T-helper 2 cell treated with Interferon-gamma antibody and Interleukin-4, amounts not matched to agents 100 ng/mL and 5 ng/mL, for 36 hours (primary cell): ENCODE results near the gene TXNRD1. TPM values are rescaled to one million over a fixed set of nuclear protein-coding genes. Genes with fewer than 3 reads are reported as not detected.
"Not testable (repeated sequence)": the region's sequence is repeated elsewhere in the genome, so short reads cannot be mapped to it uniquely, and the experiment has no call there.

Source experiments
- intact Hi-C: fragments of 100-400 bp; cut with micrococcal nuclease; formaldehyde crosslinking; loops from one replicate; pipeline ENCODE4 v1.15.1; 2023
- total RNA-seq: library from RNA; stranded (reverse); gene quantifications from 2 replicates; pipeline ENCODE4 v1.2.3, GENCODE V29; 2022

The TXNRD1 gene
- 97.4 and 108 TPM in 2 replicates for total RNA-seq

- intact Hi-C loops: loop anchor here (1.0 to 5.0 kb wide), 5 partner anchors 71 to 892 kb away; partner anchors contain the start of genes CHST11, EID3 and WASHC4
These were observed at the start of gene TXNRD1 for GRCh38 chr12:104215638-104216297. Gene TXNRD1 (plus strand): TSS chr12:104215779. CDS start chr12:104215803, 24 bp downstream.

GRCh38 chr12:104165801-104166200 lies 49.8 kb upstream of the TXNRD1 start:
- intact Hi-C loops: no loop called here

DNA sequence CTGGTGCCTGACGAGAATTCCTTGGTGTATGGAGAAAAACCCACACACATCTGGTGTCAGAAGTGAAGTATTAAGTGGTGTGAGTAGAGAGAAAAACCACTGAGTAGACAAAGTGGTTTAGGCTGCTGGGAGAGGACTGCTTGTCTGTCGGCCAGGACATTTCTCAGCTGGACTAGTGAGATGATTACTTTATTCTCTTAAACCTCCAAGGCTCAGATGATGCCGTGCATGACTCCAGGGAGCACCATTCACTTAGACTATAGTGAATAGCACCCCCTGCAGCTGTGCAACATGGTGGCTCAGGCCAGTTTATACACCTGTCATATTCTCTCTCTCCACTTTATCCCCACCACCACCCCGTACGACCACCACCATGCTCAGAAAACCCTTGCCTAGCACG lies 49.1 kb upstream of the TXNRD1 start:
- intact Hi-C loops: no loop called here

DNA sequence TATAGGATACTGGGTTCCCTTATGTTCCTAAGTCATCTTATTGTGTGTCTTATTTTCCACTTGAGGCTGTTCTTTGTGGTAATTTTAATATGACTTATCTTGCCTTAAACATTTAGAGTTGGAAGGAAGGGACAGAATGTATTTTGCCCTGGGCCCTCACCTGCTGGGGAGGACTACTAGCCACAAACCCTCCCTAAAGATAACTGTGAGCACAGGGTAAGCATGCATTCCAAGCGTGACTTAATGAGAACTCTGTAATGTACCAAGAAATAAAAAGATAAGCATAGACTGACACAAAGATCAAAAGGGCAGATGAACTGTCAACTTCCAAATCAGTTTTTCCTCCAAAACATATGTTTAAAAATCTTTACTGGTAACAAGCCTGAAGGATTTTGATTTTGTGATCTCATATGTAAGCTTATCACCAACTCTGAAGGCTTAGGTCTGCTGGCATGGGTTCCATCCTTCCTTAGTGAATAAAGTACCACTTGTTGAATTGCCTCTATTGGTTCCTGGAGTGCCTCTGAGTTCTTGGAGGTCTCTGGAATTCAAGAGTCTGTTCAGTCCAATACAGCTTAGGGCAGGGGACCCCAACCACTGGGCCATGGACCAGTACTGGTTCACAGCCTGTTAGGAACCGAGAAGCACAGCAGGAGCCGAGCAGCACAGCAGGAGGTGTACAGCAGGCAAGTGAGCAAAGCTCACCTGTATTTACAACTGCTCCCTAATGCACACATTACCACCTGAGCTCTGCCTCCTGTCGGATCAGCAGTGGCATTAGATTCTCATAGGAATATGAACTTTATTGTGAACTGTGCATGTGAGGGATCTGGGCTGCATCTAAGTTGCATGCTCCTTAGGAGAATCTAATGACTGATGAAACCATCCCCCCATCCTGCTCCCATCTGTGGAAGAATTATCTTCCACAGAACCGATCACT lies 47.8 kb upstream of the TXNRD1 start:
- intact Hi-C loops: no loop called here

DNA sequence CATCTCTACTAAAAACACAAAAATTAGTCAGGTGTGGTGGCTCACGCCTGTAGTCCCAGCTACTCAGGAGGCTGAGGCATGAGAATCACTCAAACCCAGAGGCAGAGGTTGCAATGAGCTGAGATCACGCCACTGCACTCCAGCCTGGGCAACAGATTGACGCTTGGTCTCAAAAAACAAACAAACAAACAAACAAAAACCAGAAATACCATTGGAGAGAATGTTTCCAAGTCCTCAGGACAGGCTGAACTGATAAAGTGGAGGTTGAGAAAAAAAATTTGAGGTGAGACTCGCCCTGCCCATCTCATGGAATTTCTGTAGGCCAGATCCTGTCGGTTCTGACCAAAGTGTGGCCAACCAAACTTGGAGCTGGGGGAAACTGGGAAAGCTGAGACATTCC lies 47.0 kb upstream of the TXNRD1 start:
- intact Hi-C loops: no loop called here

GRCh38 chr12:104171785-104172569 lies 43.6 kb upstream of the TXNRD1 start:
- intact Hi-C loops: no loop called here

- intact Hi-C loops: no loop called here
These were observed 43.0 kb upstream of the TXNRD1 start for GRCh38 chr12:104172570-104172947.

DNA sequence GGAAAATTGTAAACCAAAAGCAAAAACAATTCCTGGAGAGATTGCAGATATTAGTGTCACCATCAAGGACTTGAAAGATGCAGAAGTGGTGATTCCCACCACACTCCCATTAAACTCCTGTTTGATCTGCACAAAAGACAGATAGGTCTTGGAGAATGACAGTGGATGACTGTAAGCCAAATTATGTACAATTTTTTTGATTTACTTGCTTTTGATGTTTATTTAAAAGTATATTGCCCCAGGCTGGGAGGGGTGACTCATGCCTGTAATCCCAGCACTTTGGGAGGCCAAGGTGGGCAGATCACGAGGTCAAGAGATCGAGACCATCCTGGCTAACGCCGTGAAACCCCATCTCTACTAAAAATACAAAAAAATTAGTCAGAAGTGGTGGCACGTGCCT lies 41.8 kb upstream of the TXNRD1 start:
- intact Hi-C loops: not testable (repeated sequence)

- intact Hi-C loops: no loop called here
These were observed 39.8 kb upstream of the TXNRD1 start for GRCh38 chr12:104175726-104176247.

DNA sequence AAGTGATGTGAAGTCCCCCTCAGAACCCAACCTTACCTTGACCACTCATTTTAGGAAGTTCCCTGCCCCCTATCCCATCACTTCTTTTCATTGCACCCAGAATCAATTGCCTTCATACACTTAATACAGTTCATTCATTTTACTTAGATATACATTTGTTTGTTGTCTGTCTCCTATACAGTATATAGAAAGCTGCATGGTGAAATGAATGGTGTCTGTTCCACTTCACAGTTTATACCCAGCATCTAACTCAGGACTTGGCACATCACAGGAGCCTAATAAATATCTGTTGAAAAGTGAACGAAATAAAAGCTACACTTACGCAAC lies 38.3 kb upstream of the TXNRD1 start:
- intact Hi-C loops: no loop called here

DNA sequence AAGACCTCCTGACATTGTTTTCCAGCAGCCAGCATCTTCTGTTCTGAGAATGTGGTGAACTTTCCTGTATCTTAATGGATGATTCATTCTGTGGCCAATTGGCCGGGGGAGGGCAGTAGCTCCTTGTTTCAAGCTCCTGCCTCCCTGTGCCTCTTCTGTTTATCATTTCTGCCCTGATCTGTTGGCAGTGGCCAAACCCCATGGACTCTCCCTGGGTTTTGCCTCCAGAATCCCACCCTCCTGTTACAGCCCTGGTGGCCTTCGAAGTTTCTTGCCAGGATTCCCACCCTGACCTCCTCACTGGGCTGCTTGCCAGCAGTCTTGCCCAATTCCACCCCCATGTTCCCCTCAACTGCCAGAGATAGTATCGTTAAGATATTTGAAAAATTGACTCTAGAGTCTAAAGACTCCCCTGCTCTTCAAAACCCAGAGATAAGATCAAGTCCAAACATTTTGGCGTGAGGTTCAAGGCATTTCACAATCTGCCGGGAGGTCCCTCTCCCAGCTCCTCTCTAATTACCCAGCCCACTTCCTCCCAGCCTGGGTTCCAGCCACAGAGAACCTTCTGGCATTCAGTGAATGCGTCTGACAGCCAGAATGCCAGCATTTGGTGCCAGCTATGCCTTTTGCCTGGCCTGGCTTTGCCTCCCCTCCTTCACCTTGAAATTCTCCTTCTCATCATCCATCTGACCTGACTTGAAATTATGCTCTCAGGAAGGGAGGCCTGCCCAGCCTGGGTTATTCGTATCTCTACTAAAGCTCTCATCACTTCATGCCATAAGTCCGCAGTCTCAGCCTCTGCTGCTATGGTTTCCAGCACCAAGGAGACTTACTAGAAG lies 37.7 kb upstream of the TXNRD1 start:
- intact Hi-C loops: no loop called here

DNA sequence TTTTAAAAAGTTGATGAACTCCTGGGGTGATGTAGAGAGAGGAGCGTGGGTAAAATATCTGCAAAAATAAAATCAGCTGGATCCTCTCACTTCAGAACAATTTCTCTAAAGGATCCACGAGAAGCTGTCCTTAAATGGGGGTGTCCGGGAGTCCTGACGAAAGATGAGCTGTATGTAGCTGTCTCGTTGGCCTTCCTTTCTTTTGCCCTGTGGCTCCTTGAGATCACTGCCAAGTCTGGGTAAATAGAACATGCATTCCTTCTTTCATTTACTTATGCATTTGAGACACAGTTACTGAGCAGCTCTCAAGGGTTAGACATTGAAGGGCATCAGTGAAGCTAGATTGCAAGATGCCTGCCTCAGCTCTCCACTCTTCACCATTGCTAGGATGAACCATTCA lies 35.2 kb upstream of the TXNRD1 start:
- intact Hi-C loops: no loop called here

- intact Hi-C loops: no loop called here
These were observed 34.3 kb upstream of the TXNRD1 start for GRCh38 chr12:104181313-104181712.

- intact Hi-C loops: no loop called here
These were observed 33.4 kb upstream of the TXNRD1 start for GRCh38 chr12:104182144-104182543.

GRCh38 chr12:104182621-104183378 lies 32.8 kb upstream of the TXNRD1 start:
- intact Hi-C loops: no loop called here

GRCh38 chr12:104183443-104183842 lies 32.1 kb upstream of the TXNRD1 start:
- intact Hi-C loops: no loop called here

GRCh38 chr12:104187446-104188155 lies 28.0 kb upstream of the TXNRD1 start:
- intact Hi-C loops: no loop called here

GRCh38 chr12:104188534-104188933 lies 27.0 kb upstream of the TXNRD1 start:
- intact Hi-C loops: no loop called here

DNA sequence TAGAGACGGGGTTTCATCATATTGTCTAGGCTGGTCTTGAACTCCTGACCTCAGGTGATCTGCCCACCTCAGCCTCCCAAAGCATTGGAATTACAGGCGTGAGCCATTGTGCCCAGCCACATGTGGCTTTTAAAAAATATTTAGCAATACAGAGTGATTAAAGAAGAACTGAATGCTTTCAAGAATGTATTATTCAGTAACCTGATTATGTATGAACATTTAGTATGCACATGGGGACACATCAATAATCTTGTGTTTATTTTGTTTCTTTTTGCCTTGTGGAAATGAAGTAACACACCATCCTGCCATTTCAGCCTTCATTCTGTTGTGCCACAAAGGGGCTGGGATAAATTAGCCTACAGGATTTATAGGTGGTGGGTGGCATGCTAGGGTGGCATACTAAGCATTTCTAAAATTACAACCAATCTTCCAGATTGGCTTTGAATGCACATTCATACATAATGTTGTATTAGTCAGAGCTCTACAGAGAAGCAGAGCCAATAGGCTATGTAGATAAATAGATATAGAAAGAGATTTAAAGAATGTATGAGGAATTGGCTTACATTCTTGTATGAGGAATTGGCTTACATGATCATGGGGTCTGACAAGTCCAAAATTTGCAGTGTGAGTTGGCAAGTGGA lies 25.5 kb upstream of the TXNRD1 start:
- intact Hi-C loops: no loop called here
